ENCODE results near the gene PDE6D.

The PDE6D gene

GRCh38 chr2:231696004-231696367 is 85.1 kb downstream of the PDE6D start:
- H3K27ac ChIP-seq: no peak overlapping the region

DNA sequence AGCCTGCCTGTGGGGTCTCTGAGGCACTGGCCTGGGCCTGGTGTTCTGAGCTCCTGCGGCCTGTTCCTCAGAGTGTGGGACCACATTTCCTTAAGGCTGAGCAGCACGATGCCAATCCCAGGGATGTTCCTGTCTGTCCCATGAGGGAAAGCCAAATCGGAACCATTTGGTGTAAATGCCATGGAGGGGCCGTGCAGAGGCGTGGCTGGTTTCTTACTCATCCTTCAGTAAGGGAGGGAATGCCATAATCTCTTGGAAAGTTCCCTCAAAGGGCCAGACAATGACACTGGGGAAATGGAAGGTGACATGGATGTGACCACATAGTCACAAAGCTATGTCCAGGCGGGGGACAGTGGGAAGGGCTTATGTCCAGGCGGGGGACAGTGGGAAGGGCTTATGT is 87.1 kb downstream of the PDE6D start:
- H3K4me2 ChIP-seq: no peak overlapping the region
- no peak for TF ChIP-seq CTCF (conservative IDR thresholded peaks at IDR 0.05; ENCODE audit: low read depth, low read length)
- no peak overlapping the region for H3K27ac ChIP-seq
- H2AFZ ChIP-seq (ENCODE audit: low read depth): no peak overlapping the region
- H4K20me1 ChIP-seq (ENCODE audit: insufficient read depth): no peaks in the 10 kb centered on the region
- H3K36me3 ChIP-seq (ENCODE audit: insufficient read depth): no peaks in the 10 kb centered on the region
- no peaks in the 10 kb centered on the region for H3K4me1 ChIP-seq (ENCODE audit: low read depth, poor library complexity, severe bottlenecking)
- no peak overlapping the region for H3K4me3 ChIP-seq (IDR thresholded peaks at IDR 0.05; ENCODE audit: insufficient read depth, low read depth, low read length)
- no peaks in the 10 kb centered on the region for H3K79me2 ChIP-seq (ENCODE audit: insufficient read depth, low read depth)
- H3K27me3 ChIP-seq (ENCODE audit: insufficient read depth, low read depth): no peaks in the 10 kb centered on the region
- no peak overlapping the region for H3K9ac ChIP-seq

More at GRCh38 chr2:231696004-231696367, 85.1 kb downstream of the PDE6D start:
- Histone ChIP-seq H3K4me1 (ENCODE audit: low read depth, poor library complexity, severe bottlenecking) (no peaks in the 10 kb centered on the region), H3K79me2 (ENCODE audit: insufficient read depth, low read depth) (no peaks in the 10 kb centered on the region), H2AFZ (ENCODE audit: low read depth) (no peak overlapping the region), H3K27me3 (ENCODE audit: insufficient read depth, low read depth) (no peaks in the 10 kb centered on the region), H3K9ac (no peak overlapping the region), H3K4me2 (no peak overlapping the region), H3K4me3 (IDR thresholded peaks at IDR 0.05; ENCODE audit: insufficient read depth, low read depth, low read length) (no peak overlapping the region), H4K20me1 (ENCODE audit: insufficient read depth) (no peaks in the 10 kb centered on the region), H3K36me3 (ENCODE audit: insufficient read depth) (no peaks in the 10 kb centered on the region)
- TF ChIP-seq CTCF (conservative IDR thresholded peaks at IDR 0.05; ENCODE audit: low read depth, low read length): no peak

- no peak overlapping the region for H3K4me2 ChIP-seq
- TF ChIP-seq CTCF (conservative IDR thresholded peaks at IDR 0.05; ENCODE audit: low read depth, low read length): no peak
- no peaks in the 10 kb centered on the region for H3K79me2 ChIP-seq (ENCODE audit: insufficient read depth, low read depth)
- H3K36me3 ChIP-seq (ENCODE audit: insufficient read depth): no peaks in the 10 kb centered on the region
- H4K20me1 ChIP-seq (ENCODE audit: insufficient read depth): no peaks in the 10 kb centered on the region
- no peaks in the 10 kb centered on the region for H3K4me1 ChIP-seq (ENCODE audit: low read depth, poor library complexity, severe bottlenecking)
- no peaks in the 10 kb centered on the region for H3K27me3 ChIP-seq (ENCODE audit: insufficient read depth, low read depth)
- H2AFZ ChIP-seq (ENCODE audit: low read depth): no peak overlapping the region
- H3K4me3 ChIP-seq (IDR thresholded peaks at IDR 0.05; ENCODE audit: insufficient read depth, low read depth, low read length): no peak overlapping the region
- H3K9ac ChIP-seq: no peak overlapping the region
- no peak overlapping the region for H3K27ac ChIP-seq
These were observed 88.2 kb downstream of the PDE6D start for GRCh38 chr2:231692847-231693246.

GRCh38 chr2:231691251-231691772 is 89.8 kb downstream of the PDE6D start:
- Histone ChIP-seq H4K20me1 (ENCODE audit: insufficient read depth) (no peaks in the 10 kb centered on the region), H3K79me2 (ENCODE audit: insufficient read depth, low read depth) (no peaks in the 10 kb centered on the region), H3K4me1 (ENCODE audit: low read depth, poor library complexity, severe bottlenecking) (peaks cover 10% of the 10 kb centered on the region), H3K4me3 (IDR thresholded peaks at IDR 0.05; ENCODE audit: insufficient read depth, low read depth, low read length) (no peak overlapping the region), H3K27ac (no peak overlapping the region), H3K36me3 (ENCODE audit: insufficient read depth) (no peaks in the 10 kb centered on the region), H3K4me2 (no peak overlapping the region), H3K27me3 (ENCODE audit: insufficient read depth, low read depth) (no peaks in the 10 kb centered on the region), H2AFZ (ENCODE audit: low read depth) (no peak overlapping the region), H3K9ac (no peak overlapping the region)
- TF ChIP-seq CTCF (conservative IDR thresholded peaks at IDR 0.05; ENCODE audit: low read depth, low read length): no peak
